ENCODE data around the gene TNFSF4. TPM values are rescaled to one million over a fixed set of nuclear protein-coding genes. Genes with fewer than 3 reads are reported as not detected.
"Not testable (repeated sequence)": the region's sequence is repeated elsewhere in the genome, so short reads cannot be mapped to it uniquely, and the experiment has no call there.

Gene TNFSF4
- 1 to 10 TPM in 5 of 6 donors, not detected in 1; 1.2 to 4.8 (median 3.6) TPM for polyA plus RNA-seq (ENCODE audit: low read depth in 6 of 6)

GRCh38 chr1:173206816-173207568, at the start of gene TNFSF4:
TSS of gene TNFSF4 (minus strand) at chr1:173207331. CDS start at chr1:173207176, 155 bp downstream.
- no peaks in the 10 kb centered on the region for H3K9me3 Mint-ChIP-seq
- peaks cover 43 to 51% (median 48%) of the 10 kb centered on the region in 3 donors for H3K4me1 Mint-ChIP-seq
- no peaks in the 10 kb centered on the region for H3K36me3 Mint-ChIP-seq
- H3K27me3 Mint-ChIP-seq = no peaks in the 10 kb centered on the region
- peak within 1 kb of the TSS; percentile 46 to 95 (median 74) for H3K27ac Mint-ChIP-seq
- ATAC-seq (ENCODE audit: low read depth in 2 of 2) (peak; percentile 23 to 45), DNase-seq (no peak)
- peak within 1 kb of the TSS; percentile 74 to 93 (median 88) for H3K4me3 Mint-ChIP-seq

- no peak for ATAC-seq (ENCODE audit: low read depth in 2 of 2)
- Mint-ChIP-seq H3K27me3 (no peaks in the 10 kb centered on the region), H3K9me3 (peaks cover 9 to 18% (median 10%) of the 10 kb centered on the region in 7 donors), H3K4me3 (no peak overlapping the region), H3K36me3 (peaks cover 5 to 13% of the 10 kb centered on the region in 2 donors), H3K27ac (peak overlapping the region in 1 of 6 donors; percentile 26), H3K4me1 (peaks cover 5 to 18% (median 7%) of the 10 kb centered on the region in 3 donors)
- DNase-seq = no peak
These were observed 48.2 kb upstream of the TNFSF4 start for GRCh38 chr1:173255214-173255813.

- no peak overlapping the region for H3K4me3 Mint-ChIP-seq
- DNase-seq (no peak), ATAC-seq (ENCODE audit: low read depth in 2 of 2) (no peak)
- peak overlapping the region in 1 of 6 donors; percentile 93 for H3K27ac Mint-ChIP-seq
- no peaks in the 10 kb centered on the region for H3K36me3 Mint-ChIP-seq
- H3K4me1 Mint-ChIP-seq = peaks cover 5 to 18% (median 7%) of the 10 kb centered on the region in 3 donors
- peaks cover 0 to 4% (median 0%) of the 10 kb centered on the region in 7 donors for H3K9me3 Mint-ChIP-seq
- no peaks in the 10 kb centered on the region for H3K27me3 Mint-ChIP-seq
These were observed 45.9 kb upstream of the TNFSF4 start for GRCh38 chr1:173253046-173253445.

GRCh38 chr1:173249349-173249748, 42.2 kb upstream of the TNFSF4 start:
- H3K27ac Mint-ChIP-seq = peak overlapping the region in 1 of 6 donors; percentile 39

GRCh38 chr1:173248247-173248940, 41.3 kb upstream of the TNFSF4 start:
- H3K27me3 Mint-ChIP-seq = no peaks in the 10 kb centered on the region
- H3K9me3 Mint-ChIP-seq = peaks cover 2 to 11% (median 6%) of the 10 kb centered on the region in 7 donors
- peaks cover 6 to 7% of the 10 kb centered on the region in 2 donors for H3K36me3 Mint-ChIP-seq
- peak overlapping the region in 2 of 6 donors; percentile 41 to 84 for H3K27ac Mint-ChIP-seq
- peak overlapping the region in 1 of 8 donors; percentile 11 for H3K4me3 Mint-ChIP-seq
- ATAC-seq (ENCODE audit: low read depth in 2 of 2) (no peak), DNase-seq (no peak)
- peaks cover 0 to 4% (median 0%) of the 10 kb centered on the region in 3 donors for H3K4me1 Mint-ChIP-seq

More at GRCh38 chr1:173249349-173249748, 42.2 kb upstream of the TNFSF4 start:
- Mint-ChIP-seq H3K36me3 (no peaks in the 10 kb centered on the region), H3K27me3 (no peaks in the 10 kb centered on the region), H3K4me1 (peaks cover 0 to under 1% (median 0%) of the 10 kb centered on the region in 3 donors), H3K4me3 (no peak overlapping the region), H3K9me3 (peaks cover 0 to 3% (median 0%) of the 10 kb centered on the region in 7 donors)
- ATAC-seq (ENCODE audit: low read depth in 2 of 2) (no peak), DNase-seq (no peak)

GRCh38 chr1:173245892-173246291, 38.8 kb upstream of the TNFSF4 start:
- Mint-ChIP-seq H3K4me3 (no peak overlapping the region), H3K27ac (no peak overlapping the region), H3K9me3 (peaks cover 5 to 19% (median 17%) of the 10 kb centered on the region in 7 donors), H3K27me3 (no peaks in the 10 kb centered on the region), H3K4me1 (peaks cover 14 to 19% (median 18%) of the 10 kb centered on the region in 3 donors), H3K36me3 (peaks cover 10 to 26% of the 10 kb centered on the region in 2 donors)
- DNase-seq = no peak
- ATAC-seq (ENCODE audit: low read depth in 2 of 2) = no peak

GRCh38 chr1:173243300-173243699, 36.2 kb upstream of the TNFSF4 start:
- ATAC-seq (ENCODE audit: low read depth in 2 of 2) (no peak), DNase-seq (no peak)
- Mint-ChIP-seq H3K4me3 (peak overlapping the region in 1 of 8 donors; percentile 10), H3K27me3 (no peaks in the 10 kb centered on the region), H3K9me3 (peaks cover 10 to 29% (median 18%) of the 10 kb centered on the region in 7 donors), H3K27ac (no peak overlapping the region), H3K4me1 (peaks cover 14 to 19% (median 18%) of the 10 kb centered on the region in 3 donors), H3K36me3 (peaks cover 10 to 27% of the 10 kb centered on the region in 2 donors)

- ATAC-seq (ENCODE audit: low read depth in 2 of 2) = no peak
These were observed 34.6 kb upstream of the TNFSF4 start for GRCh38 chr1:173241528-173242347.

GRCh38 chr1:173240609-173241008, 33.5 kb upstream of the TNFSF4 start:
- H3K9me3 Mint-ChIP-seq = peaks cover 10 to 29% (median 21%) of the 10 kb centered on the region in 7 donors
- no peak overlapping the region for H3K4me3 Mint-ChIP-seq

More at GRCh38 chr1:173241528-173242347, 34.6 kb upstream of the TNFSF4 start:
- Mint-ChIP-seq H3K9me3 (peaks cover 10 to 29% (median 18%) of the 10 kb centered on the region in 7 donors), H3K4me1 (peaks cover 22 to 25% (median 23%) of the 10 kb centered on the region in 3 donors), H3K27ac (peak overlapping the region in 2 of 6 donors; percentile 24 to 50), H3K36me3 (peaks cover 10 to 27% of the 10 kb centered on the region in 2 donors), H3K27me3 (no peaks in the 10 kb centered on the region), H3K4me3 (peak overlapping the region in 2 of 8 donors; percentile 4 to 59)
- DNase-seq = no peak

GRCh38 chr1:173239058-173239457, 31.9 kb upstream of the TNFSF4 start:
- ATAC-seq (ENCODE audit: low read depth in 2 of 2) = no peak
- Mint-ChIP-seq H3K4me1 (peaks cover 22 to 26% (median 25%) of the 10 kb centered on the region in 3 donors), H3K27ac (peak overlapping the region in 1 of 6 donors; percentile 8), H3K27me3 (no peaks in the 10 kb centered on the region), H3K36me3 (peaks cover 10 to 27% of the 10 kb centered on the region in 2 donors), H3K4me3 (no peak overlapping the region), H3K9me3 (peaks cover 10 to 30% (median 19%) of the 10 kb centered on the region in 7 donors)
- no peak for DNase-seq

More at GRCh38 chr1:173240609-173241008, 33.5 kb upstream of the TNFSF4 start:
- Mint-ChIP-seq H3K27me3 (no peaks in the 10 kb centered on the region), H3K36me3 (peaks cover 10 to 27% of the 10 kb centered on the region in 2 donors), H3K4me1 (peaks cover 22 to 26% (median 25%) of the 10 kb centered on the region in 3 donors), H3K27ac (no peak overlapping the region)
- DNase-seq (no peak), ATAC-seq (ENCODE audit: low read depth in 2 of 2) (no peak)

- Mint-ChIP-seq H3K4me3 (no peak overlapping the region), H3K27me3 (no peaks in the 10 kb centered on the region), H3K36me3 (peaks cover 0 to 6% of the 10 kb centered on the region in 2 donors), H3K9me3 (peaks cover under 1 to 12% (median 5%) of the 10 kb centered on the region in 7 donors), H3K4me1 (peaks cover 6 to 9% (median 8%) of the 10 kb centered on the region in 3 donors), H3K27ac (no peak overlapping the region)
- DNase-seq (no peak), ATAC-seq (ENCODE audit: low read depth in 2 of 2) (no peak)
These were observed 27.8 kb upstream of the TNFSF4 start for GRCh38 chr1:173234899-173235298.

- H3K9me3 Mint-ChIP-seq = peaks cover 0 to 13% (median 6%) of the 10 kb centered on the region in 7 donors
- H3K27ac Mint-ChIP-seq; DNase-seq; H3K36me3 Mint-ChIP-seq; H3K27me3 Mint-ChIP-seq; H3K4me3 Mint-ChIP-seq; ATAC-seq (ENCODE audit: low read depth in 2 of 2); H3K4me1 Mint-ChIP-seq: not testable (repeated sequence)
These were observed 27.3 kb upstream of the TNFSF4 start for GRCh38 chr1:173234434-173234833.

Measured in naive B cell (primary cell).